A673 (cell line): ENCODE results near the gene PGBD5. TPM values are rescaled to one million over a fixed set of nuclear protein-coding genes. Genes with fewer than 3 reads are reported as not detected.

Experiments
- BruUV-seq: library from RNA; stranded (reverse); fragments of 400-500 nt; replicated peaks from 2 replicates; lab custom pipeline; 2021; lab: Mats Ljungman, UMichigan
- CTCF ChIA-PET: fragments of 300-600 bp; sonication (Branson Sonifier 250); formaldehyde crosslinking; loops from one replicate; lab custom pipeline; 2022; ENCODE audit warnings: antibody characterized with exemption; lab: Charles Lee
- POLR2A ChIA-PET: fragments of 300-600 bp; sonication (Branson Sonifier 250); formaldehyde crosslinking; loops from one replicate; lab custom pipeline; 2022; ENCODE audit warnings: antibody characterized with exemption; ENCODE audit not compliant: low non-redundant PET; lab: Charles Lee
- DNase-seq: peaks from one replicate; pipeline ENCODE4 v3.0.0-alpha.2; 2015; ENCODE audit warnings: low spot score
- H3K27ac ChIP-seq: fragments of 200-600 bp; sonication (generic); 2 replicates; pipeline ENCODE4 v1.5.1; 2016; ENCODE audit warnings: mixed run types, low read depth, mild to moderate bottlenecking, mixed read lengths, antibody characterized with exemption, low read length; ENCODE audit not compliant: poor library complexity, severe bottlenecking
- H3K27me3 ChIP-seq: fragments of 200-600 bp; sonication (generic); replicated peaks from 2 replicates; pipeline ENCODE4 v1.6.1; 2017; ENCODE audit warnings: mixed run types, low read depth, mild to moderate bottlenecking, mixed read lengths, antibody characterized with exemption, low read length; ENCODE audit not compliant: insufficient read depth, poor library complexity
- H3K36me3 ChIP-seq: fragments of 200-600 bp; sonication (generic); 2 replicates; pipeline ENCODE4 v1.6.1; 2016; ENCODE audit warnings: mixed run types, mild to moderate bottlenecking, mixed read lengths, antibody characterized with exemption, low read length; ENCODE audit not compliant: insufficient read depth, poor library complexity, severe bottlenecking
- H3K4me1 ChIP-seq: fragments of 200-600 bp; sonication (generic); 2 replicates; pipeline ENCODE4 v1.6.1; 2017; ENCODE audit warnings: mixed run types, mild to moderate bottlenecking, mixed read lengths, antibody characterized with exemption, low read length; ENCODE audit not compliant: insufficient read depth, poor library complexity, severe bottlenecking
- H3K4me3 ChIP-seq: fragments of 200-600 bp; sonication (generic); 2 replicates; pipeline ENCODE4 v1.5.1; 2016; ENCODE audit warnings: low read depth, mixed run types, mild to moderate bottlenecking, mixed read lengths, low read length; ENCODE audit not compliant: poor library complexity, severe bottlenecking
- H3K9me3 ChIP-seq: fragments of 200-600 bp; sonication (generic); 2 replicates; pipeline ENCODE4 v1.6.1; 2016; ENCODE audit warnings: mixed run types, low read depth, mild to moderate bottlenecking, mixed read lengths, antibody characterized with exemption, low read length; ENCODE audit not compliant: poor library complexity, severe bottlenecking
- CTCF ChIP-seq: fragments of 300-800, 200-600 bp; sonication (generic); conservative IDR thresholded peaks from 2 replicates; pipeline ENCODE4 v1.5.1; 2017; ENCODE audit warnings: low read depth, mild to moderate bottlenecking, antibody characterized with exemption, low read length, moderate library complexity, mixed read lengths
- EZH2 ChIP-seq: fragments of 200-600 bp; sonication (generic); IDR thresholded peaks from 2 replicates; pipeline ENCODE4 v1.6.1; 2017; ENCODE audit warnings: borderline replicate concordance, low read depth, mild to moderate bottlenecking, mixed read lengths, antibody characterized with exemption, low read length; ENCODE audit not compliant: poor library complexity, severe bottlenecking
- intact Hi-C: fragments of 100-400 bp; cut with micrococcal nuclease; formaldehyde crosslinking; loops from one replicate; pipeline ENCODE4 v1.10.0; 2022; ENCODE audit not compliant: unreplicated experiment
- total RNA-seq: library from RNA; stranded (reverse); gene quantifications from 2 replicates; pipeline ENCODE4 v1.2.3, GENCODE V29; 2021

PGBD5 gene
- total RNA-seq, 1 experiment from 2014 or later: 0.52 TPM

DNA sequence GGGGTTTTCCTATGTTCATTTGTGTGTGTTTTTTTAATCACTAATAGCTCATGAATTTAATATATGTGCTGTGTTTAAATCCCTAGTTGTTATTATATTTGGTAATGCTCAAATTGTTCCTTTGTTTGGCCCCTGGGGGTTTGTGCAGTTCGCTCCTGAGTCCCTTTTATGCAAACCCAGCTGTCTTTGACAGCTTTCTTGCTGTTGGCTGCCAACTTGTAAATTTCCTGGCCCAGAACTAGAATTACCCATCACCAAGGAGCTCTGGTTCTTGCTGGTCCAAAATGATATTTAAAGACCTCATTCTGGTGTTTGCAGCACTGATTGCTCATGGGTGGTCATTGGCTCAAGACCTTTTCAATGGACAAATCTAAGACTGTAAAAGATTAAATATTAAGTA lies 39.6 kb upstream of the PGBD5 start:
- BruUV-seq: no TSS peak
- H3K27me3 ChIP-seq: peaks cover 17% of the 10 kb centered on the region
- no peaks in the 10 kb centered on the region for H3K9me3 ChIP-seq
- DNase-seq: no peak
- intact Hi-C loops: no loop called here
- POLR2A ChIA-PET: no interaction called here
- H3K36me3 ChIP-seq: no peaks in the 10 kb centered on the region
- H3K4me3 ChIP-seq: no peak overlapping the region
- H3K27ac ChIP-seq: no peak overlapping the region
- H3K4me1 ChIP-seq: no peaks in the 10 kb centered on the region
- TF ChIP-seq EZH2 (no peak), CTCF (no peak)
- CTCF ChIA-PET: no interaction called here

DNA sequence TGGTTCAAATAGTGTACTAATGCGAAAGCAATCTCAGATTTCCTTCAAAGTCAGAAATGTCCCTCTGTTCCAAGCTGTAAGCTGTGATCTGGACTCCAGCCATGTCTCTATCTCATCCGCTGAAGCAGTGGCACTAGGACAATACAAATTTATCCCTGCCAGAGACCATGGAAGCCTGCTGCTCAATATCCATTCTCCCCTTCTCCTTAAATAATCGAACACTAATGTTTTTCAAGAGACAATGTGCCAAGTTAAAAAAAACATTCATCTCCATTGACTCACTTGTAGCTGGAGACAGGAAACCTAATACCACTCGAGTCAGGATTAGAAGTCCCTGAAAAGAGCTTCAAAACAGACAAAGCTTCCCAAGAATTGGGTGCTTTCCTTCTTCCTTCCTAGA lies 38.5 kb upstream of the PGBD5 start:
- Histone ChIP-seq H3K36me3 (no peaks in the 10 kb centered on the region), H3K27ac (no peak overlapping the region), H3K4me1 (no peaks in the 10 kb centered on the region), H3K9me3 (no peaks in the 10 kb centered on the region), H3K27me3 (peaks cover 27% of the 10 kb centered on the region), H3K4me3 (no peak overlapping the region)
- CTCF ChIA-PET: no interaction called here
- no peak for DNase-seq
- intact Hi-C loops: no loop called here
- BruUV-seq: no TSS peak
- POLR2A ChIA-PET: no interaction called here
- no peak for TF ChIP-seq CTCF
- no peak for TF ChIP-seq EZH2

DNA sequence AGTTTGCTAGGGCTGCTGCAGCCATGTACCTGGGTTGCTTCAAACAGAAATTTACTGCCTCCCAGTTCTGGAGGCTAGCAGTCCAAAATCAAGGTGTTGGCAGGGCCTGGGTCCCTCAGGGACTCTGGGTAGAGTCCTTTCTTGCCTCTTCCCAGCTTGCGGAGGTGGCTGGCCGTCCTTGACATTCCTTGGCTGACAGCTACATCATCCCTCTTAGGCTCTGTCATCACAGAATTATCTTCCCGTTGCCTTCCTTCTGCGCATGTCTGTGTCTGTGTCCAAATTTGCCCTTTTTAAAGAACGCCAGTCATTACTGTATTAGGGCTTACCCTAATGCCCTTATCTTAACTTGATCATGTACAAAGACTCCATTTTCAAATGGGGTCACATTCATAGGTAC lies 37.6 kb upstream of the PGBD5 start:
- no peak for TF ChIP-seq EZH2
- no peak for TF ChIP-seq CTCF
- H3K27me3 ChIP-seq: peaks cover 36% of the 10 kb centered on the region
- H3K4me1 ChIP-seq: no peaks in the 10 kb centered on the region
- no peaks in the 10 kb centered on the region for H3K36me3 ChIP-seq
- DNase-seq: no peak
- ChIA-PET CTCF (no interaction called here), POLR2A (interaction anchor here (0.6 kb wide), 1 partner anchor 10 kb away, joined by 3 read pairs; no protein-coding TSS in a partner anchor)
- no TSS peak for BruUV-seq
- intact Hi-C loops: no loop called here
- H3K4me3 ChIP-seq: no peak overlapping the region
- H3K27ac ChIP-seq: no peak overlapping the region
- H3K9me3 ChIP-seq: no peaks in the 10 kb centered on the region
